Tibial artery (tissue), 4 donors: ENCODE data around the gene HDAC4.

ENCODE experiments used
- DNase-seq, 2 donors: peaks; one replicate each; pipeline ENCODE4 v3.0.0-alpha.2; 2019
- H3K27ac ChIP-seq, 2 donors: fragments of 200-600 bp; sonication (generic) in 1 of 2; 1 replicate in 1 of 2; 2 replicates in 1 of 2; pipeline ENCODE4 v1.5.1; 2018 to 2019; ENCODE audit warnings: mild to moderate bottlenecking in 1 of 2
- H3K27me3 ChIP-seq, 2 donors: fragments of 200-600 bp; sonication (generic) in 1 of 2; one replicate each; pipeline versions ENCODE4 v1.5.1 to v1.6.0; 2016 to 2019
- H3K36me3 ChIP-seq, 3 donors: fragments of 200-600 bp; sonication (generic) in 2 of 3; one replicate each; pipeline ENCODE4 v1.5.1; 2016 to 2019; ENCODE audit warnings: mild to moderate bottlenecking in 2 of 3
- H3K4me1 ChIP-seq, 4 donors: fragments of 200-600 bp; sonication (generic) in 2 of 4; 1 replicate in 3 of 4; 2 replicates in 1 of 4; pipeline ENCODE4 v1.5.1; 2016 to 2019
- H3K4me3 ChIP-seq, 2 donors: fragments of 200-600 bp; sonication (generic) in 1 of 2; 1 replicate in 1 of 2; 2 replicates in 1 of 2; pipeline ENCODE4 v1.5.1; 2018 to 2019; ENCODE audit warnings: mild to moderate bottlenecking in 2 of 2
- H3K9me3 ChIP-seq, 3 donors: fragments of 200-600 bp; sonication (generic) in 1 of 3; one replicate each; pipeline ENCODE4 v1.5.1; 2016 to 2019
- CTCF ChIP-seq, 2 experiments: fragments of 200-600 bp in 1 of 2; fragments of 450-650 bp in 1 of 2; IDR thresholded peaks; one replicate each; pipeline ENCODE4 v1.5.1; 2017 to 2019; ENCODE audit warnings: antibody characterized with exemption in 2 of 2, mild to moderate bottlenecking in 1 of 2, moderate library complexity in 1 of 2
- intact Hi-C: fragments of 100-400 bp; cut with DNase I; formaldehyde crosslinking; loops from one replicate; pipeline ENCODE4 v1.15.0; 2023; ENCODE audit warnings: low total_unique reads

HDAC4 gene

DNA sequence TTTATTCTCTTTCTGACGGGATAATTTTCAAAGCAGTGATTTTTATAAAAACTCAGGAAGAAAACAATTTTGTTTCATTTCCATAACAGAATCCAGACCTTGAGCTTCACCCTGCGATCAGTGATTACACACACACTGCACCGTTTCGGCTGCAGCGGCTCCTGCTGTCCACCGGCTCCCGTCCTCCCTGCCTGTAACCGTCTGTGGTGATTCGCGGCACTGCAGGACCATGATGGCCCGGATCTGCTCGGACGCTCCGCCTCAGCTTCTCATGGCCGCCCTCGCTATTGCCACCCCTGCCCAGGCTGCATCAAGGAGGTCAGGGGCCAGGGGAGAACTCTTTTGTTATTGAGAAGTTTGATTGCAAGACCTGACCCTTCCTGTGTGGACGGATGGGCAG is 306.9 kb downstream of the HDAC4 start:
- H3K27me3 ChIP-seq, result no peaks in the 10 kb centered on the region
- no peak overlapping the region for H3K4me3 ChIP-seq
- H3K36me3 ChIP-seq, result peaks cover 0 to 58% (median 24%) of the 10 kb centered on the region in 3 donors
- intact Hi-C loops, result no loop called here
- no peak overlapping the region for H3K27ac ChIP-seq
- no peak for TF ChIP-seq CTCF (IDR thresholded peaks at IDR 0.05)
- H3K4me1 ChIP-seq, result no peaks in the 10 kb centered on the region
- DNase-seq, result no peak
- H3K9me3 ChIP-seq, result no peaks in the 10 kb centered on the region

DNA sequence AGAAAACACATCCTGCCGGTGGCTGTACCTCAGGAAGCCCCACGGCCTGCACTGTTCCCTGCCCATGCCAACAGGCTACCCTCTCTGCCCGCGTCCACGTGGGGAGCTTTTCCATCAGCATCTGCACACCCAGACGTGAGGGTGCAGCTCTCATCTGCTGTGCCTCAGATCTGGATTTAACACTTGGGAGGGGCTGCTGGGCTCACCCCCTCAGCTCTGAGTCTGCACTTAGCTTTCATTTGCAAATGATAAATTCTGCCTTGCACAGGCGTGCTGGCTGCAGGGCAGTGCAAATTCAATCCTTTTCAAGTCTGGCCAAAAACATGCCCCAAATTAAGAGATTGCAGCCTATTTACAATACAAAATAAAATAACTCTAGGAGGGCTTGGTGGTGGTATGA is 307.3 kb downstream of the HDAC4 start:
- intact Hi-C loops, result no loop called here
- no peak for TF ChIP-seq CTCF (IDR thresholded peaks at IDR 0.05)
- H3K9me3 ChIP-seq, result no peaks in the 10 kb centered on the region
- no peaks in the 10 kb centered on the region for H3K27me3 ChIP-seq
- no peak for DNase-seq
- no peak overlapping the region for H3K27ac ChIP-seq
- no peak overlapping the region for H3K4me3 ChIP-seq
- no peaks in the 10 kb centered on the region for H3K4me1 ChIP-seq
- H3K36me3 ChIP-seq, result peaks cover 0 to 62% (median 22%) of the 10 kb centered on the region in 3 donors

GRCh38 chr2:239092571-239093294 is 308.1 kb downstream of the HDAC4 start:
- H3K36me3 ChIP-seq, result peaks cover 7 to 62% (median 31%) of the 10 kb centered on the region in 3 donors
- H3K27ac ChIP-seq, result no peak overlapping the region
- no peak for TF ChIP-seq CTCF (IDR thresholded peaks at IDR 0.05)

DNA sequence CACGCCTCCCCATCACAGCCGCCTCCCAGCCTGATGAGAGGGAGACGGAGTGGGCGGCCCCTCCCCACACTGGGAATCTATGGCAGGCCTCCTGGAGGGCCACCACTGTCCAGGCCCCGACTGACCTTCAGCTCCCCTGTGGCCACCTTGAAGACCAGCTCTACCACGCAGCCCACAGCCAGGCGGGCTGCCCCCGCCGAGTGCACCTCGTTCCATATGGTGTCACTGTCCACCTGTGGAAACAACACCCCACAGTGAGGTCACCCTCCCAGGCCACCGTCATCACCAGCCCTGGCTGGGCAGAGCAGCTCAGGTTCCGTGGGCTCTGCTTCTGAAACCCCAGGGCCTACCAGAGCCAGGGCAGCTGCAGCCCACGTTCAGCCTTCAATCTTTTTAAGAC is 310.9 kb downstream of the HDAC4 start:
- no peak overlapping the region for H3K4me3 ChIP-seq
- peaks cover 9 to 60% (median 36%) of the 10 kb centered on the region in 3 donors for H3K36me3 ChIP-seq
- no peak for DNase-seq
- intact Hi-C loops, result no loop called here
- H3K9me3 ChIP-seq, result no peaks in the 10 kb centered on the region
- no peaks in the 10 kb centered on the region for H3K4me1 ChIP-seq
- H3K27ac ChIP-seq, result no peak overlapping the region
- TF ChIP-seq CTCF (IDR thresholded peaks at IDR 0.05), result no peak
- no peaks in the 10 kb centered on the region for H3K27me3 ChIP-seq

More at GRCh38 chr2:239092571-239093294, 308.1 kb downstream of the HDAC4 start:
- Histone ChIP-seq H3K27me3 (no peaks in the 10 kb centered on the region), H3K4me3 (no peak overlapping the region), H3K9me3 (no peaks in the 10 kb centered on the region), H3K4me1 (no peaks in the 10 kb centered on the region)
- intact Hi-C loops, result no loop called here
- no peak for DNase-seq

DNA sequence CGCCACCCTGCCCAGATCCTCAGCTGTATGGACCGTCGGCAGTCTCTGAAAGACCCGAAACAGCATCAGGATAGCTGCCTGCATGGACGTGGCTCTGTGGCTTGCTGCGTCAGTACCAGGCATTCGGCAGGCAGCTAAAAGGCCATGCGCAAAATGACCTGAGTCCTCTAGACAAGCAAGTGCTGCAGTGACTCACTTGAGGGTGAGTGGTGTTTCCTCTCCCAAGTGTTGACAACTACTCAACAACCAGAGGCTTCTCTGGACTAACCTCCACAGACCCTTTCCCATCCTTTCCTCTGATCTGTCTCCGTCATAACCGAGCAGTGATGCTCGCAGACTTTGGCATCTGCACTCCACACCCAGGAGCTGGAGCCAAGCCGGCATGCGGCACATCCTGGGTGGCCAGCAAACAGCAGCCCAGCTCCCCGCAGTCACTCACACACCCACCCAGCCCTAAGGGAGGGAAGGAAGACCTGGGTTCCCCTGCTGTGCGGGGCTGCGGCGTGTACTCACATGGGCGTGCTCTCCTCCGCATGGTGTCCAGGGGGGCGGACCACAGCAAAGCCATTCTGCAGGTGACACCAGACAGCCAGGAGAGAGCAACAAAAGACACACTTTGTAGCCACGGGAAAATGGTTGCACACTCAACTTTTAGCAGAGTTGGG is 313.6 kb downstream of the HDAC4 start:
- intact Hi-C loops, result no loop called here
- Histone ChIP-seq H3K9me3 (no peaks in the 10 kb centered on the region), H3K4me3 (no peak overlapping the region), H3K4me1 (no peaks in the 10 kb centered on the region), H3K27ac (no peak overlapping the region), H3K27me3 (no peaks in the 10 kb centered on the region), H3K36me3 (peaks cover 13 to 57% (median 39%) of the 10 kb centered on the region in 3 donors)
- no peak for TF ChIP-seq CTCF (IDR thresholded peaks at IDR 0.05)
- no peak for DNase-seq
